A673 (cell line): ENCODE measurements around the gene PRC1.

Source experiments
- EZH2 ChIP-seq: fragments of 200-600 bp; sonication (generic); IDR thresholded peaks from 2 replicates; pipeline ENCODE4 v1.6.1; 2017; ENCODE audit warnings: borderline replicate concordance, low read depth, mild to moderate bottlenecking, mixed read lengths, antibody characterized with exemption, low read length; ENCODE audit not compliant: poor library complexity, severe bottlenecking
- TF ChIP-seq, protein P1 (sequence below): fragments of 300-800, 200-600 bp; sonication (generic); conservative IDR thresholded peaks from 2 replicates; pipeline ENCODE4 v1.5.1; 2017; ENCODE audit warnings: low read depth, mild to moderate bottlenecking, antibody characterized with exemption, low read length, moderate library complexity, mixed read lengths

DNA sequence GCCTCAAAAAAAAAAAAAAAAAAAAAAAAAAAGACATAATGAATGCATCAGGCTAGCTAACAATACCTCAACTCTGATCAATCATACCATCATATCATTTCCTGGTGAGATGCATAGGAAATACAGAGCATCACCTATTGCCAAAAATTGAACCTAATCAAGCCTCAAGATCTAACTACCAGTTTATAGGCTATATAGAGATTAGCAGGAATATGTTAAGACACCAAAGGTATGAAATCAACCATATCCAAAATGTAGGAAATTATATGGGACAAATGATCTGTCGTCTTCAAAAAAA lies 28.4 kb upstream of the PRC1 start:
- TF ChIP-seq, protein P1, sequence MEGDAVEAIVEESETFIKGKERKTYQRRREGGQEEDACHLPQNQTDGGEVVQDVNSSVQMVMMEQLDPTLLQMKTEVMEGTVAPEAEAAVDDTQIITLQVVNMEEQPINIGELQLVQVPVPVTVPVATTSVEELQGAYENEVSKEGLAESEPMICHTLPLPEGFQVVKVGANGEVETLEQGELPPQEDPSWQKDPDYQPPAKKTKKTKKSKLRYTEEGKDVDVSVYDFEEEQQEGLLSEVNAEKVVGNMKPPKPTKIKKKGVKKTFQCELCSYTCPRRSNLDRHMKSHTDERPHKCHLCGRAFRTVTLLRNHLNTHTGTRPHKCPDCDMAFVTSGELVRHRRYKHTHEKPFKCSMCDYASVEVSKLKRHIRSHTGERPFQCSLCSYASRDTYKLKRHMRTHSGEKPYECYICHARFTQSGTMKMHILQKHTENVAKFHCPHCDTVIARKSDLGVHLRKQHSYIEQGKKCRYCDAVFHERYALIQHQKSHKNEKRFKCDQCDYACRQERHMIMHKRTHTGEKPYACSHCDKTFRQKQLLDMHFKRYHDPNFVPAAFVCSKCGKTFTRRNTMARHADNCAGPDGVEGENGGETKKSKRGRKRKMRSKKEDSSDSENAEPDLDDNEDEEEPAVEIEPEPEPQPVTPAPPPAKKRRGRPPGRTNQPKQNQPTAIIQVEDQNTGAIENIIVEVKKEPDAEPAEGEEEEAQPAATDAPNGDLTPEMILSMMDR = no peak
- no peak for TF ChIP-seq EZH2
